ENCODE data around the gene STAM2. TPM values are rescaled to one million over a fixed set of nuclear protein-coding genes. Genes with fewer than 3 reads are reported as not detected.
A peak's percentile ranks its signal among the peaks of the same experiment; 100 is the strongest.
"Not testable (repeated sequence)": the region's sequence is repeated elsewhere in the genome, so short reads cannot be mapped to it uniquely, and the experiment has no call there.

Gene STAM2
- total RNA-seq, 2 donors from 2014 or later, result 30.6 to 42.0 TPM

DNA sequence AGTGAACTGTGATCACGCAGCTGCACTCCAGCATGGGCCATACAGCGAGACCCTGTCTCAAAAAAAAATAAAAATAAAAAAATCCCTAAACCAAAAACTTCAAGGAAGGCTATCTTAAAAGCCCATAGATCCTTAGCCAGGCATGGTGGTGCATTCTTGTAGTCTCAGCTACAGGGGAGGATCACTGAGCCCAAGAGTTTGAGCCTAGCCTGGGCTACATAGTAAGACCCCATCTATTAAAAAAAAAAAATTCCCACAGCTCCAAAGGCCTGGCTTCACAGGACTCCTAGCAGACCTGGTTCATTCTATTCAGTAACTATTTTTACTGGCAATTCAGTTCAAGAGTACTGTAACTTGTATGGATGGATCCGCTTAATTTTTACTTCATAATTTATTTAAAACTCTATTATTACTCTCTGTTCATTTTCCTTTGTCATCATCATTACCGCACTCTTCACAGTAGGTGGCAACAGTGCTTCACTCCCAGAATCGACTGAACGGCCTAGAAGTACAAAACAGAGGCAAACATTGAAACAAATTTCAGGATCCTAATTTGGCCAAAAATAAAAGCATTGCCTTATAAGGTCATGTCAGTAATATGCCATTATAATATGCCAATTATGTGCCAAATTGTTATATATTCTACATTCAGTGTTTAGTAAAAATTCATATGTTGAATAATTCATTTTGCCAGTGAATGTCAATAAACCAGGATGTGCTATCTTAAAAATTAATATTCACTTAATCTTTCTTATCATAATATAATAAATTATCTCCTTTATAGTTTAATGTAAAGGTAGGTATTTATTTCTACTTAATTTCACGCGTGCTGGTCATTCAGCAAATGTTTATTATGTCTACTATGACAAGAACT, 14.3 kb upstream of the STAM2 start:
- DNase-seq, result peak; percentile 46
- Histone ChIP-seq H3K27me3 (no peaks in the 10 kb centered on the region), H3K4me1 (no peaks in the 10 kb centered on the region), H3K9ac (ENCODE audit: low read depth in 2 of 2, low read length in 2 of 2) (no peak overlapping the region), H3K9me3 (no peaks in the 10 kb centered on the region), H3K36me3 (no peaks in the 10 kb centered on the region), H3K4me3 (no peak overlapping the region), H3K27ac (no peak overlapping the region)
- intact Hi-C loops (cut with DNase I), result loop anchor here (5.0 kb wide), 1 partner anchor 437 kb away; no protein-coding TSS in a partner anchor
- TF ChIP-seq CTCF (IDR thresholded peaks at IDR 0.05), result peak; percentile 65

- H3K27ac ChIP-seq; intact Hi-C loops (cut with DNase I); H3K27me3 ChIP-seq; H3K9me3 ChIP-seq; H3K4me3 ChIP-seq; H3K9ac ChIP-seq (ENCODE audit: low read depth in 2 of 2, low read length in 2 of 2); DNase-seq; H3K36me3 ChIP-seq; H3K4me1 ChIP-seq: not testable (repeated sequence)
Observed at GRCh38 chr2:152186808-152187207, 11.2 kb upstream of the STAM2 start.

DNA sequence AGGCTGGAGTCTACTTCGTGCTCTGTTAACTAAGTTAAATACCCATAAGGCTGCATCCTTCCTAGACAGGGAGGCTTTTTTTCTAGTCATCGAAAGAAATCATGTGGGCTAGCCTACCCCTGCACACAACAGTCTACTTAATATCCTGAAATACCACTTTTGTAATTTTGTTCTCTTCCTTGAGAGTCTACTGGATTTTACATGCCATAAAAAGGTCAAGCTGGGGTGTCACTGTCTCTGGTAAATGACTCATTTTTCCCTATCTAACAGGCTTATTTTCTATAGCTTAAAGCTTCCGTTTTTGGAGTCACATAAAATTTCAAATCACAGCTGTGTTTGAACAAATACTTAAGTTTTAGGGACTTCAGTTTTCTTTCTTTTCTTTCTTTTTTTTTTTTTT, 10.7 kb upstream of the STAM2 start:
- Histone ChIP-seq H3K27me3 (no peaks in the 10 kb centered on the region), H3K9me3 (no peaks in the 10 kb centered on the region), H3K4me3 (no peak overlapping the region), H3K27ac (no peak overlapping the region), H3K4me1 (no peaks in the 10 kb centered on the region), H3K9ac (ENCODE audit: low read depth in 2 of 2, low read length in 2 of 2) (no peak overlapping the region), H3K36me3 (no peaks in the 10 kb centered on the region)
- no peak for TF ChIP-seq CTCF (IDR thresholded peaks at IDR 0.05)
- DNase-seq, result no peak
- intact Hi-C loops (cut with DNase I), result no loop called here

- Histone ChIP-seq H3K9ac (ENCODE audit: low read depth in 2 of 2, low read length in 2 of 2) (no peak overlapping the region), H3K36me3 (no peaks in the 10 kb centered on the region), H3K27me3 (no peaks in the 10 kb centered on the region), H3K4me1 (no peaks in the 10 kb centered on the region), H3K9me3 (no peaks in the 10 kb centered on the region), H3K27ac (no peak overlapping the region), H3K4me3 (no peak overlapping the region)
- intact Hi-C loops (cut with DNase I), result no loop called here
- DNase-seq, result no peak
- TF ChIP-seq CTCF (IDR thresholded peaks at IDR 0.05), result no peak
Observed at GRCh38 chr2:152183401-152184073, 8.0 kb upstream of the STAM2 start.

GRCh38 chr2:152177667-152178066, 2.1 kb upstream of the STAM2 start:
- H3K27me3 ChIP-seq; H3K36me3 ChIP-seq; H3K4me1 ChIP-seq; H3K27ac ChIP-seq; H3K4me3 ChIP-seq; H3K9me3 ChIP-seq; DNase-seq; H3K9ac ChIP-seq (ENCODE audit: low read depth in 2 of 2, low read length in 2 of 2): not testable (repeated sequence)
- intact Hi-C loops (cut with DNase I), result loop anchor here (5.0 to 10.0 kb wide), 2 partner anchors 140 to 537 kb away; partner anchors contain the start of genes ARL6IP6 and PRPF40A

DNA sequence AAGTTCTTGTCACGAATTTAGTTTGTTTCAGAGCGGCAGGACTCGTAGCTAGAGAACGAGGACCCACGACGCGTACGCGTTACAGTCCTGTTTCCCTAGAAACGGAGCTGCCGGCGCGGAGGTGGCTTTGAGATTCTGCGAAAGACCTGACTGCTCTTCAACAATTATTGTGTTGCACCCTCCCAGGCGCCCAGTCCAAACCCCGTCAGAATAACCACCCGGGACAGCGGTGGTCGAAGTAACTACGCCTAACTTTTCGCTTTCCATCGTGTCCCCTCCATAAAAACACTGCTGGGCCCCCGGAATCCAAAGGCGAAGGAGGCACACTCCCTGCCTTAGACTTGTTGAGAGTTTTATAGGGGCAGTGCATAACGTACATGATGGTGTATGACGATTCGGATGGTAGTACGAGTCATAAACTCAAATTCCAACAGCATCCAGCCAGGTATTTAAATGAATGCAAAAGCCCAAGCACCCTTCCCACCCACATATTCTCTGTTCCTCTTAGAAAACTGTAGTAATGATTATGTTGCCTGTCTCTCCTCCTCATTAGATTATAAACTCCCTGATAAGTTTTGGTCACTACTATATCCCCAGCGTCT, 651 bp upstream of the STAM2 start:
- Histone ChIP-seq H3K4me3 (peak overlapping the region; percentile 43), H3K4me1 (no peaks in the 10 kb centered on the region), H3K36me3 (no peaks in the 10 kb centered on the region), H3K9me3 (no peaks in the 10 kb centered on the region), H3K9ac (ENCODE audit: low read depth in 2 of 2, low read length in 2 of 2) (peak overlapping the region; percentile 56 to 79), H3K27me3 (no peaks in the 10 kb centered on the region), H3K27ac (peak overlapping the region; percentile 92)
- intact Hi-C loops (cut with DNase I), result loop anchor here (5.0 to 10.0 kb wide), 2 partner anchors 139 to 539 kb away; partner anchors contain the start of genes ARL6IP6 and PRPF40A
- no peak for DNase-seq
- no peak for TF ChIP-seq CTCF (IDR thresholded peaks at IDR 0.05)
